Smooth muscle cell (in vitro differentiated cells): ENCODE data around the gene KLF4. TPM values are rescaled to one million over a fixed set of nuclear protein-coding genes. Genes with fewer than 3 reads are reported as not detected.
"Not testable (repeated sequence)": the region's sequence is repeated elsewhere in the genome, so short reads cannot be mapped to it uniquely, and the experiment has no call there.

Source experiments
- DNase-seq: peaks from one replicate; lab custom pipeline; 2025; ENCODE audit not compliant: unreplicated experiment; lab: John Stamatoyannopoulos, UW
- H2AFZ ChIP-seq: fragments of 200-600 bp; sonication (generic); 2 replicates; pipeline ENCODE4 v1.6.0; 2016; ENCODE audit warnings: antibody characterized with exemption, low read depth, mild to moderate bottlenecking
- H3F3A ChIP-seq: fragments of 200-600 bp; sonication (generic); 2 replicates; pipeline ENCODE4 v1.6.0; 2017; ENCODE audit warnings: antibody characterized with exemption, low read depth
- H3K27ac ChIP-seq: fragments of 200-600 bp; sonication (generic); 2 replicates; pipeline ENCODE4 v1.5.1; 2016; ENCODE audit warnings: low read depth, mild to moderate bottlenecking
- H3K27me3 ChIP-seq: fragments of 200-600 bp; sonication (generic); 2 replicates; pipeline ENCODE4 v1.6.1; 2016; ENCODE audit warnings: low read depth, mild to moderate bottlenecking
- H3K36me3 ChIP-seq: fragments of 200-600 bp; sonication (generic); 2 replicates; pipeline ENCODE4 v1.5.1; 2016; ENCODE audit warnings: low read depth
- H3K4me1 ChIP-seq: fragments of 200-600 bp; sonication (generic); 2 replicates; pipeline ENCODE4 v1.5.1; 2016; ENCODE audit warnings: low read depth
- H3K4me2 ChIP-seq: fragments of 200-600 bp; sonication (generic); 2 replicates; pipeline ENCODE4 v1.6.0; 2016; ENCODE audit warnings: mild to moderate bottlenecking
- H3K4me3 ChIP-seq: fragments of 200-600 bp; sonication (generic); 2 replicates; pipeline ENCODE4 v1.5.1; 2016; ENCODE audit warnings: mild to moderate bottlenecking
- H3K79me2 ChIP-seq: fragments of 200-600 bp; sonication (generic); 2 replicates; pipeline ENCODE4 v1.6.0; 2016; ENCODE audit warnings: low read depth, mild to moderate bottlenecking
- H3K9ac ChIP-seq: fragments of 200-600 bp; sonication (generic); 2 replicates; pipeline ENCODE4 v1.6.0; 2016; ENCODE audit warnings: low read depth
- H3K9me3 ChIP-seq: fragments of 200-600 bp; sonication (generic); replicated peaks from 2 replicates; pipeline ENCODE4 v1.5.1; 2016; ENCODE audit warnings: low read depth
- H4K20me1 ChIP-seq: fragments of 200-600 bp; sonication (generic); 2 replicates; pipeline ENCODE4 v1.6.0; 2016; ENCODE audit warnings: low read depth
- CTCF ChIP-seq: fragments of 200-600 bp; sonication (generic); IDR thresholded peaks from 2 replicates; pipeline ENCODE4 v1.5.1; 2017; ENCODE audit warnings: borderline replicate concordance, mild to moderate bottlenecking, antibody characterized with exemption; ENCODE audit not compliant: insufficient read depth, poor library complexity, severe bottlenecking
- WGBS: methylation state at CpG from one replicate; pipeline ENCODE4 v1.1.7; 2016; ENCODE audit warnings: low lambda C conversion rate; 5-methylcytosine and 5-hydroxymethylcytosine counted together
- polyA plus RNA-seq: library from polyadenylated mRNA; unstranded; fragments of >200 nt; fragmentation: Nextera tagmentation; extraction: Ambion mirVana; gene quantifications from 2 replicates; pipeline ENCODE4 v1.2.1, GENCODE V29; 2016
- total RNA-seq: library from RNA; depleted of rRNA; stranded (reverse); fragments of >200 nt; gene quantifications from 2 replicates; pipeline ENCODE4 v1.2.3, GENCODE V29; 2014

KLF4 gene
- total and polyA plus RNA-seq, 2 experiments from 2014 or later: 5.1 to 43.6 TPM

GRCh38 chr9:107502464-107502863 is 12.9 kb upstream of the KLF4 start:
- DNase-seq: no peak
- Histone ChIP-seq H3K27me3 (peaks cover 7% of the 10 kb centered on the region), H3K9me3 (no peaks in the 10 kb centered on the region), H3F3A (peaks cover 9% of the 10 kb centered on the region), H4K20me1 (no peaks in the 10 kb centered on the region), H3K79me2 (no peaks in the 10 kb centered on the region), H3K4me3 (no peak overlapping the region), H3K36me3 (no peaks in the 10 kb centered on the region), H3K4me1 (no peaks in the 10 kb centered on the region), H3K27ac (no peak overlapping the region), H3K9ac (no peak overlapping the region), H3K4me2 (no peak overlapping the region), H2AFZ (no peak overlapping the region)
- no peak for TF ChIP-seq CTCF
- WGBS: 94% methylated on average over 3 of the region's 3 CpGs

- H2AFZ ChIP-seq, H3K79me2 ChIP-seq, H3K4me2 ChIP-seq, H4K20me1 ChIP-seq, H3K4me3 ChIP-seq, DNase-seq, H3K36me3 ChIP-seq, H3K9ac ChIP-seq, H3K27ac ChIP-seq, H3K27me3 ChIP-seq, H3K9me3 ChIP-seq, H3K4me1 ChIP-seq, H3F3A ChIP-seq: not testable (repeated sequence)
- 96% methylated on average over 17 of the region's 17 CpGs for WGBS
Observed at GRCh38 chr9:107500421-107501200, 11.0 kb upstream of the KLF4 start.

- Histone ChIP-seq H3K4me3 (no peak overlapping the region), H3K4me2 (no peak overlapping the region), H3K27ac (no peak overlapping the region), H3K36me3 (no peaks in the 10 kb centered on the region), H3K79me2 (no peaks in the 10 kb centered on the region), H3K9me3 (no peaks in the 10 kb centered on the region), H3K27me3 (peaks cover 7% of the 10 kb centered on the region), H4K20me1 (no peaks in the 10 kb centered on the region), H3K4me1 (no peaks in the 10 kb centered on the region), H3K9ac (no peak overlapping the region), H2AFZ (no peak overlapping the region), H3F3A (no peaks in the 10 kb centered on the region)
- DNase-seq: no peak
- no peak for TF ChIP-seq CTCF
- WGBS: 51% methylated on average over 2 of the region's 2 CpGs
Observed at GRCh38 chr9:107496976-107497375, 7.4 kb upstream of the KLF4 start.

GRCh38 chr9:107492381-107492970 is 2.9 kb upstream of the KLF4 start:
- no peak overlapping the region for H3K9ac ChIP-seq
- H3K4me1 ChIP-seq: peaks cover 15% of the 10 kb centered on the region
- H3K9me3 ChIP-seq: no peaks in the 10 kb centered on the region
- H3K27me3 ChIP-seq: peaks cover 15% of the 10 kb centered on the region
- no peak overlapping the region for H2AFZ ChIP-seq
- H3K36me3 ChIP-seq: no peaks in the 10 kb centered on the region
- peaks cover 13% of the 10 kb centered on the region for H3F3A ChIP-seq
- no peak for TF ChIP-seq CTCF
- no peak for DNase-seq
- peak overlapping the region; percentile 7 for H3K27ac ChIP-seq
- no peaks in the 10 kb centered on the region for H3K79me2 ChIP-seq
- no peak overlapping the region for H3K4me3 ChIP-seq
- peaks cover 15% of the 10 kb centered on the region for H4K20me1 ChIP-seq
- H3K4me2 ChIP-seq: no peak overlapping the region
- 75% methylated on average over 4 of the region's 4 CpGs for WGBS
